ENCODE results near the gene PALM2AKAP2.

- TF ChIP-seq CTCF (conservative IDR thresholded peaks at IDR 0.05; ENCODE audit: low read depth in 2 of 2) (no peak), EZH2 (IDR thresholded peaks at IDR 0.05; ENCODE audit: low read depth, unreplicated experiment) (no peak), EZH2phosphoT487 (IDR thresholded peaks at IDR 0.05; ENCODE audit: unreplicated experiment) (no peak), REST (IDR thresholded peaks at IDR 0.05; ENCODE audit: unreplicated experiment) (no peak), POLR2AphosphoS5 (IDR thresholded peaks at IDR 0.05; ENCODE audit: low read depth) (no peak), CREB1 (CRISPR knock-in tag; IDR thresholded peaks at IDR 0.05; ENCODE audit: low read depth) (no peak), NANOG (IDR thresholded peaks at IDR 0.05; ENCODE audit: borderline replicate concordance) (no peak), ZNF462 (CRISPR knock-in tag; IDR thresholded peaks at IDR 0.05) (no peak), ZNF114 (CRISPR knock-in tag; IDR thresholded peaks at IDR 0.05) (no peak), JUNB (IDR thresholded peaks at IDR 0.05; ENCODE audit: unreplicated experiment) (no peak), ZNF331 (CRISPR knock-in tag; IDR thresholded peaks at IDR 0.05; ENCODE audit: low read depth) (no peak), STAT1 (IDR thresholded peaks at IDR 0.05; ENCODE audit: unreplicated experiment) (no peak)
- TF ChIP-seq, protein P1, sequence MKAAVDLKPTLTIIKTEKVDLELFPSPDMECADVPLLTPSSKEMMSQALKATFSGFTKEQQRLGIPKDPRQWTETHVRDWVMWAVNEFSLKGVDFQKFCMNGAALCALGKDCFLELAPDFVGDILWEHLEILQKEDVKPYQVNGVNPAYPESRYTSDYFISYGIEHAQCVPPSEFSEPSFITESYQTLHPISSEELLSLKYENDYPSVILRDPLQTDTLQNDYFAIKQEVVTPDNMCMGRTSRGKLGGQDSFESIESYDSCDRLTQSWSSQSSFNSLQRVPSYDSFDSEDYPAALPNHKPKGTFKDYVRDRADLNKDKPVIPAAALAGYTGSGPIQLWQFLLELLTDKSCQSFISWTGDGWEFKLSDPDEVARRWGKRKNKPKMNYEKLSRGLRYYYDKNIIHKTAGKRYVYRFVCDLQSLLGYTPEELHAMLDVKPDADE (IDR thresholded peaks at IDR 0.05), result no peak
Measured at GRCh38 chr9:109767404-109767803, 12.6 kb upstream of the PALM2AKAP2 start.

All from GM23338 (cell line).